Cardiac muscle cell (in vitro differentiated cells and primary cell): ENCODE results near the gene DIS3. TPM values are rescaled to one million over a fixed set of nuclear protein-coding genes. Genes with fewer than 3 reads are reported as not detected.
"Not testable (repeated sequence)": the region's sequence is repeated elsewhere in the genome, so short reads cannot be mapped to it uniquely, and the experiment has no call there.

Experiments
- DNase-seq, 2 donors: peaks; one replicate each; pipeline versions ENCODE4 v3.0.0 to v3.0.0-alpha.2; 2010 to 2017; ENCODE audit warnings: low read depth in 1 of 2, low spot score in 1 of 2
- H3K27ac ChIP-seq: fragments of 200-600 bp; sonication (generic); 2 replicates; pipeline ENCODE4 v1.5.1; 2016
- H3K27me3 ChIP-seq: fragments of 200-600 bp; sonication (generic); 2 replicates; pipeline ENCODE4 v1.6.0; 2016; ENCODE audit warnings: control low read depth
- H3K36me3 ChIP-seq: fragments of 200-600 bp; sonication (generic); 2 replicates; pipeline ENCODE4 v1.5.1; 2016; ENCODE audit warnings: control low read depth
- H3K4me1 ChIP-seq: fragments of 200-600 bp; sonication (generic); 2 replicates; pipeline ENCODE4 v1.8.1; 2017; ENCODE audit warnings: low read depth, mild to moderate bottlenecking, mixed run types
- H3K4me3 ChIP-seq: fragments of 200-600 bp; sonication (generic); 2 replicates; pipeline ENCODE4 v1.5.1; 2016; ENCODE audit warnings: mild to moderate bottlenecking
- H3K9me3 ChIP-seq: fragments of 200-600 bp; sonication (generic); 2 replicates; pipeline ENCODE4 v1.5.1; 2017; ENCODE audit warnings: low read depth, mild to moderate bottlenecking, control low read depth
- polyA plus RNA-seq: library from polyadenylated mRNA; unstranded; fragments of >200 nt; fragmentation: Nextera tagmentation; extraction: Ambion mirVana; gene quantifications from 2 replicates; pipeline ENCODE4 v1.2.1, GENCODE V29; 2016
- total RNA-seq: library from RNA; depleted of rRNA; stranded (reverse); fragments of >200 nt; gene quantifications from 2 replicates; pipeline ENCODE4 v1.2.3, GENCODE V29; 2016
- TF ChIP-seq, protein P1 (sequence below): IDR thresholded peaks from 2 replicates; pipeline ENCODE4 v1.5.1; 2012; ENCODE audit warnings: low read depth, mild to moderate bottlenecking, low read length

The DIS3 gene
- total and polyA plus RNA-seq, 2 experiments from 2014 or later = 15.3 to 23.3 TPM

GRCh38 chr13:72740015-72740414 is 41.7 kb downstream of the DIS3 start:
- Histone ChIP-seq H3K9me3 (no peaks in the 10 kb centered on the region), H3K27me3 (no peaks in the 10 kb centered on the region), H3K27ac (no peak overlapping the region), H3K36me3 (peaks cover 11% of the 10 kb centered on the region), H3K4me1 (no peaks in the 10 kb centered on the region), H3K4me3 (no peak overlapping the region)
- no peak for DNase-seq
- TF ChIP-seq, protein P1, sequence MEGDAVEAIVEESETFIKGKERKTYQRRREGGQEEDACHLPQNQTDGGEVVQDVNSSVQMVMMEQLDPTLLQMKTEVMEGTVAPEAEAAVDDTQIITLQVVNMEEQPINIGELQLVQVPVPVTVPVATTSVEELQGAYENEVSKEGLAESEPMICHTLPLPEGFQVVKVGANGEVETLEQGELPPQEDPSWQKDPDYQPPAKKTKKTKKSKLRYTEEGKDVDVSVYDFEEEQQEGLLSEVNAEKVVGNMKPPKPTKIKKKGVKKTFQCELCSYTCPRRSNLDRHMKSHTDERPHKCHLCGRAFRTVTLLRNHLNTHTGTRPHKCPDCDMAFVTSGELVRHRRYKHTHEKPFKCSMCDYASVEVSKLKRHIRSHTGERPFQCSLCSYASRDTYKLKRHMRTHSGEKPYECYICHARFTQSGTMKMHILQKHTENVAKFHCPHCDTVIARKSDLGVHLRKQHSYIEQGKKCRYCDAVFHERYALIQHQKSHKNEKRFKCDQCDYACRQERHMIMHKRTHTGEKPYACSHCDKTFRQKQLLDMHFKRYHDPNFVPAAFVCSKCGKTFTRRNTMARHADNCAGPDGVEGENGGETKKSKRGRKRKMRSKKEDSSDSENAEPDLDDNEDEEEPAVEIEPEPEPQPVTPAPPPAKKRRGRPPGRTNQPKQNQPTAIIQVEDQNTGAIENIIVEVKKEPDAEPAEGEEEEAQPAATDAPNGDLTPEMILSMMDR = no peak

DNA sequence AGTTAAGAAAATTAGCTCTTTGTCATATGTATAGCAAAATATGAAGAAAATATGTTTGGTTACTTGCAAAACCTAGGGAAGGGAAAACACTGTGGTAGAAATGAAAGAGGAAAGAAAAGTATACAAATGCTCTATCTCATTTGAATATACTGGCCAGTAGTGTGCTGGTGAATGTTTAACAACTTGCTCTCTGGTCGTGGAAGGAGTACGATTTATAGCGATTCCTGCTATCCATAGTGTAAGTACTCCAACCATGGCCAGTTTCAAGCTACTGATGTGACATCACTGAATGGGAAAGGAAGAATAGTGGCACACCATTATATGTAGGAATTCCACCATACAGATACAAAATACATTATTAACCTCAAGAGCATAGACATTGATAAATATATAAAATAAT is 44.7 kb downstream of the DIS3 start:
- Histone ChIP-seq H3K4me1 (no peaks in the 10 kb centered on the region), H3K9me3 (no peaks in the 10 kb centered on the region), H3K4me3 (no peak overlapping the region), H3K36me3 (peaks cover 6% of the 10 kb centered on the region), H3K27ac (no peak overlapping the region), H3K27me3 (no peaks in the 10 kb centered on the region)
- TF ChIP-seq, protein P1 = no peak
- no peak for DNase-seq

DNA sequence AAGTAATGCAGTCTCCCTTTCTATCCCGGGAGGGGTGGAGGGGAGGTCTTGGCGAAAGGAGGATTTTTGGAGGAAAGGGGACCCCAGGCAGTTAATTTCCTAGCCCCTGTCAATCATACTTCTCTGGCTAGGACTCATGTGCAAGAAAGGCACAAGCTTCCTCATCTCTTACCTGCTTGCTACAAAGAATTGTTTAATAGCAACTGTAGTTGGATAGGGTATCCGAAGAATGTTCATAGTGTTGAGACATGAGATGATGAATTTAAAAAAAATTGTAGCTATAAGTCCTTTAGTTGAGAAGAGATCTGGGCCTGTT is 53.5 kb downstream of the DIS3 start:
- H3K4me1 ChIP-seq = peaks cover 3% of the 10 kb centered on the region
- peak in 1 of 2 donors; percentile 2 for DNase-seq
- TF ChIP-seq, protein P1 = no peak
- peak overlapping the region; percentile 76 for H3K27ac ChIP-seq
- no peaks in the 10 kb centered on the region for H3K27me3 ChIP-seq
- H3K36me3 ChIP-seq = peaks cover 4% of the 10 kb centered on the region
- peak overlapping the region; percentile 94 for H3K4me3 ChIP-seq
- H3K9me3 ChIP-seq = no peaks in the 10 kb centered on the region

GRCh38 chr13:72727417-72728289 is 54.0 kb downstream of the DIS3 start, which contains the start of the genes BORA and MZT1:
Gene BORA, plus strand, starts transcription at chr13:72727923. Its CDS starts 1,018 bp downstream, at chr13:72728941.
Gene MZT1, minus strand, starts transcription at chr13:72727629. Its CDS starts 27 bp downstream, at chr13:72727602.
- peak within 1 kb of the TSS; percentile 94 for H3K4me3 ChIP-seq
- DNase-seq = peak; percentile 96 to 99
- H3K27ac ChIP-seq = peak within 1 kb of the TSS; percentile 80
- no peaks in the 10 kb centered on the region for H3K27me3 ChIP-seq
- H3K36me3 ChIP-seq = peaks cover 4% of the 10 kb centered on the region
- no peaks in the 10 kb centered on the region for H3K9me3 ChIP-seq
- H3K4me1 ChIP-seq = peaks cover 3% of the 10 kb centered on the region
- TF ChIP-seq, protein P1 = no peak

- no peaks in the 10 kb centered on the region for H3K27me3 ChIP-seq
- no peaks in the 10 kb centered on the region for H3K36me3 ChIP-seq
- H3K9me3 ChIP-seq = no peaks in the 10 kb centered on the region
- TF ChIP-seq, protein P1 = no peak
- DNase-seq = peak; percentile 17 to 56
- peaks cover 3% of the 10 kb centered on the region for H3K4me1 ChIP-seq
- peak overlapping the region; percentile 94 for H3K4me3 ChIP-seq
- H3K27ac ChIP-seq = peak overlapping the region; percentile 80
These were observed 54.8 kb downstream of the DIS3 start for GRCh38 chr13:72726726-72727416.

- not testable (repeated sequence) for DNase-seq, H3K27ac ChIP-seq, H3K27me3 ChIP-seq, H3K36me3 ChIP-seq, H3K4me1 ChIP-seq, H3K9me3 ChIP-seq
- peak overlapping the region; percentile 94 for H3K4me3 ChIP-seq
These were observed 55.5 kb downstream of the DIS3 start for GRCh38 chr13:72726185-72726584.
